HG03575 (cell line): ENCODE measurements around the gene TMEM215.
"Not testable (repeated sequence)": the region's sequence is repeated elsewhere in the genome, so short reads cannot be mapped to it uniquely, and the experiment has no call there.

Experiments
- ATAC-seq: cut with Tn5 transposase; IDR thresholded peaks from one replicate; pipeline ENCODE4 v1.9.1; 2021; ENCODE audit not compliant: unreplicated experiment, insufficient number of reproducible peaks, low FRiP score; ENCODE audit errors: extremely low read depth

TMEM215 gene

GRCh38 chr9:32783168-32783891 lies at the start of gene TMEM215:
TSS of gene TMEM215 (plus strand) at chr9:32783540. CDS start at chr9:32784184, 644 bp downstream.
- no peak for ATAC-seq

- ATAC-seq, result no peak
These were observed 47.9 kb upstream of the TMEM215 start for GRCh38 chr9:32735476-32735875.

GRCh38 chr9:32737378-32737777 lies 46.0 kb upstream of the TMEM215 start:
- no peak for ATAC-seq

GRCh38 chr9:32738501-32739172 lies 44.7 kb upstream of the TMEM215 start:
- no peak for ATAC-seq

GRCh38 chr9:32741706-32742105 lies 41.6 kb upstream of the TMEM215 start:
- no peak for ATAC-seq

- ATAC-seq, result no peak
These were observed 41.0 kb upstream of the TMEM215 start for GRCh38 chr9:32742296-32742695.

- ATAC-seq, result no peak
These were observed 35.3 kb upstream of the TMEM215 start for GRCh38 chr9:32748013-32748412.

- no peak for ATAC-seq
These were observed 27.6 kb upstream of the TMEM215 start for GRCh38 chr9:32755730-32756129.

- ATAC-seq, result no peak
These were observed 19.2 kb upstream of the TMEM215 start for GRCh38 chr9:32764139-32764538.

- no peak for ATAC-seq
These were observed 8.1 kb upstream of the TMEM215 start for GRCh38 chr9:32775283-32775682.

GRCh38 chr9:32776201-32776600 lies 7.1 kb upstream of the TMEM215 start:
- ATAC-seq, result no peak

GRCh38 chr9:32782476-32783167 lies 718 bp upstream of the TMEM215 start:
- ATAC-seq, result no peak

- no peak for ATAC-seq
These were observed 4.5 kb downstream of the TMEM215 start for GRCh38 chr9:32787816-32788215.

- ATAC-seq, result not testable (repeated sequence)
These were observed 12.7 kb downstream of the TMEM215 start for GRCh38 chr9:32796015-32796414.

GRCh38 chr9:32801530-32801929 lies 18.2 kb downstream of the TMEM215 start:
- no peak for ATAC-seq

GRCh38 chr9:32807217-32807616 lies 23.9 kb downstream of the TMEM215 start:
- no peak for ATAC-seq

- no peak for ATAC-seq
These were observed 27.9 kb downstream of the TMEM215 start for GRCh38 chr9:32811246-32811645.

- no peak for ATAC-seq
These were observed 37.0 kb downstream of the TMEM215 start for GRCh38 chr9:32820322-32820721.

GRCh38 chr9:32823101-32823500 lies 39.8 kb downstream of the TMEM215 start:
- ATAC-seq, result no peak

- ATAC-seq, result no peak
These were observed 40.2 kb downstream of the TMEM215 start for GRCh38 chr9:32823551-32823950.
